ENCODE results near the gene XIST.
"Not testable (repeated sequence)": the region's sequence is repeated elsewhere in the genome, so short reads cannot be mapped to it uniquely, and the experiment has no call there.

The XIST gene

DNA sequence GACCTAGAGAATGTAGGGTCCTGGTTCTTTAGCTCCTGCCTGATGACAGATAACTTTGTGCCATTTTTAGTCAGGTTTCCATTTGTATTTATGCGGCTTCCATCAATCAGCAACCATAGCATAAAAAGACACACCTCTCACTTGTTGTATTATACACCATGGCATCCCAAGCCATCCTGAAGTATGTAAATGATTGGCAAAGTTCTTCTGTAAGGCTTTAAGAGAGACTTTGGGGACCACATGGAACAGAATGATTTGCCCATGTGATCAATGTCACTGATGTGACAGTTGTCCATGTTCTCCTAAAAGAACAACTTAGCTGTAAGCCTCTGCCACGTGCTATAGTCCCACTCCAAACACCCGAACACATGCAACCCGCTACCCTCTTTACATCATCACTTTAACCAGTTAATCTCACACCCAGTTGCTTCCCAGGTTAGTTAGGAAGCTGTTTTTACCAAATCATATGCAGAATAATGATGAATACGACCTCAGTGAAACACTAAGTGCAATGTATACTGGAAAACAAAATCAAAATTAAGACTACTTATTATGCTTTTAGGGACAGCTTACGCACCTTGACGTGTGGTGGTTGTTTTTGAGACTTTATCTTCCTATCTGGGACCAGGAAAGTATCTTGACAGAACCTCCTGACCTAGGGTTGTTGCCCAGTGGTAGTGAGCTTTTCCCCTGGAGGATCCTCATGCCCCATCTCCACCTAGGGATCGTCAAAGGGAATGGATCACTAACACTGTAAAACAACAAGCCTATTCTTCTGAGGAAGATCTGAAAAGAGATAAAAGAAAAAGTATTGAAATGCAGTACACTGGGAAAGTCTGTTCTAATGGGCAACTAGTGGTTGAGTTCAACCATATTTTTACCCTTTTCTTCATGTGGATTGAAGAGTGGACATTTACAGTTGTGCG, 21.8 kb downstream of the XIST start:
- no peak overlapping the region; the same call in 1 of the 2 replicates for H3K4me3 ChIP-seq (ENCODE audit: low read length)
- TF ChIP-seq ZNF274 (IDR thresholded peaks at IDR 0.05; ENCODE audit: low read depth, low read length), result no peak

DNA sequence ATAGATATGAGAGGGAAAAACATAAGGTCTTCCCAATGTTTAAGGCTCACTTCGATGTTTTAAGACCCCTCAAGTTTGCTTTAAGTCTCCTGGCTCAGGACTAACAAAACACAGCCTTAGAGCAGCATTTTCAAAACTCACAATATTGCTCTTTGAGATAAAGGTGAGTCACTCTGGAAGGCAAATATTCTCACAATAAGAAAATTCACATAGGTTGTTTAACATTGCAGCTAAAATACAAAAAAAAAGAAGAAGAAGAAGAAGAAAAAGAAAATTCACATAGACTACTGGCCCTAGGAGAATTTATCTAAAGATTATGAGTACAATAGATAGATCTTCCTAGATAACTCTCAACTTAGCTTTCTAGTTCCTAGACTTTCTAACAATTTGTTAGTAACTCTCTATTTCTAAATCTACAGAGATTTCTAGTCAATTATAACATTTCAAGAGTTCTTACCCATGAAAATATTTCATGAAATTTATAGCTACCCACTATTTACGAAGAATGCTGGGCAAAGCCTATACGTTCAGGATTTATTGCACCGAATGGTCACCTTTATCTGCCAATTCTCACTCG, 22.5 kb downstream of the XIST start:
- no peak for TF ChIP-seq ZNF274 (IDR thresholded peaks at IDR 0.05; ENCODE audit: low read depth, low read length)
- H3K4me3 ChIP-seq (ENCODE audit: low read length), result no peak overlapping the region; the same call in 1 of the 2 replicates

DNA sequence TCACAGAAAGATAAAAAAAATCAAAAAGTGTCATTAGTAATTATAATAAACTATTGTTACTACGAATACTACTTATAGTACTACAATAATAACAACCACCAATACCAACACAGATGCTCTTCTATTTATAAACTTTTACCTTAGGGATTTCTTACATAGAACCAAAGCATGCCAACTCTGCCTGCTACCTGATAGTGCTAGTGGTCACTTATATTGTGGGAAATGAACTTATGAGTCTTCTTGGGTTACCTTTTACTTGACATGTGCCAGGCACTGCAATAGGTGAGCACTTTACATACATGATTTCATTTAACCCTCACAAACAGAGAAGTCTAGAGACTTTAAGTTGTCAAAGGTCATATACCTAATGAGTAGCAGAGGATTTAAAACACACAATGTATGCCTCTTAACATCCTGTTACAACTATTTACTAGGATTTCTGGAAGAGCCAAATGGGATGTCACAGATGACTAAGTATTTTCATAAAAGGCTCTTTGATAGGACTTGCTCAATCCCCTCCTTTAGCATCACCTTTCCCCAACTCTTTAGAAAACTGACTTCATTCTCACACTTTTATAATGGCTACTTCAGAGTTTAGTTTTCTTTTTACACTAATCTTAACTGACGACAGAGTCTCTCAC, 24.3 kb downstream of the XIST start:
- no peak overlapping the region for H3K4me3 ChIP-seq (ENCODE audit: low read length)
- no peak for TF ChIP-seq ZNF274 (IDR thresholded peaks at IDR 0.05; ENCODE audit: low read depth, low read length)

DNA sequence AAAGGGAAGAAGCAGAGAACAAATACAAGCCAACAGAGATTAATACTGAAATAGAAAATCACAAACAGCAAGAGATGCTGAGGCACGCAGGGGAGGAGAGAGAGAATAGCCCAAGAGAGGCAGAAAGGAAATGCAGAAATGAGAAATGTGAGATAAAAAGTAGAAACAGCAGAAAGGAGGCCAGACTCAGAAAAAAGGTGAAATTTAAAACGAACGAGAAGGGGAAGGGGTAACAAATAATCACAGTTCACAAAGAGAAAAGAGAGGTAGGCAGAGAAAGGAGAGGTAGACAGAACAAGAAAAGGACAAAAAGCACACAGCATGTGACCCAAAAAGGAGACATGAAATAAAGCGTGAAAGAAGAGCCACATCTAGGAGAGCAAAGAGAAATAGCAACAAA, 25.1 kb downstream of the XIST start:
- TF ChIP-seq ZNF274 (IDR thresholded peaks at IDR 0.05; ENCODE audit: low read depth, low read length), result no peak
- no peak overlapping the region; the same call in 1 of the 2 replicates for H3K4me3 ChIP-seq (ENCODE audit: low read length)

DNA sequence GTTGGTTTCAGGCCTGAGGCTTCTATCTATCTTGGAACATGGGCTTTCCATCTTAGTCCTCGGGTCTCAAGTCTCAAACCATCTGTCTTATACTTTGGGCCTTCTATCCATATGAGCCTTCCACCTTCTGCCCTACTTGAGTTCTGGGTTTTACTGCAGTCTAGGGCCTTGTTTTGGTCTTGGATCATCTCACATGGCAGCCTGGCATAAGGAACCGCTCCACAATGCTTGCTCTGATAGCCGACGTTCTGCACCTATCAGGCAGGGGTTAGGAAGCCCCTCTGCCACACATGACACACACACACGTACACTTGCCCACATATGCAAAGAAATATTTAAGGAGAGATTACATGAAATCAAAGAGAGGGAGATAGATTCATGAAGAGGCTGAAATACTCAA, 25.5 kb downstream of the XIST start:
- H3K4me3 ChIP-seq (ENCODE audit: low read length), result no peak overlapping the region; the same call in 1 of the 2 replicates
- no peak for TF ChIP-seq ZNF274 (IDR thresholded peaks at IDR 0.05; ENCODE audit: low read depth, low read length)

DNA sequence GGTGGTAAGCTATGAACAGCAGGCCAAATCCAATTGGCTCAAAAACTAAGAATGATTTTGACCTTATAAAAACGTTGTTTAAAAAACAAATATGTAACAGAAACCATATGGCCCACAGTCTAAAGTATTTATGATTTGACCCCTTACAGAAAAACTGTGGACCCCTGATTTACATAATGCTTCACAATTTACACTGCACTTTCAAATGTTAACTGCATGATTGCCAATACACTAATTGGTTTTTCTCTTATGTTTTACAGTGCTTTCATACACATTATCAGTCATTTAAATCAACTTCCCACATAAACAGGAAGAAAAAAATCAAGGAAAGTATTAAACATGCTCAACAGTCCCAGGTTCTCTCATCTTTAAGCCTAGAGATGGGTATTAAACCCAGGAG, 26.9 kb downstream of the XIST start:
- no peak for TF ChIP-seq ZNF274 (IDR thresholded peaks at IDR 0.05; ENCODE audit: low read depth, low read length)
- H3K4me3 ChIP-seq (ENCODE audit: low read length), result no peak overlapping the region; the same call in 1 of the 2 replicates

DNA sequence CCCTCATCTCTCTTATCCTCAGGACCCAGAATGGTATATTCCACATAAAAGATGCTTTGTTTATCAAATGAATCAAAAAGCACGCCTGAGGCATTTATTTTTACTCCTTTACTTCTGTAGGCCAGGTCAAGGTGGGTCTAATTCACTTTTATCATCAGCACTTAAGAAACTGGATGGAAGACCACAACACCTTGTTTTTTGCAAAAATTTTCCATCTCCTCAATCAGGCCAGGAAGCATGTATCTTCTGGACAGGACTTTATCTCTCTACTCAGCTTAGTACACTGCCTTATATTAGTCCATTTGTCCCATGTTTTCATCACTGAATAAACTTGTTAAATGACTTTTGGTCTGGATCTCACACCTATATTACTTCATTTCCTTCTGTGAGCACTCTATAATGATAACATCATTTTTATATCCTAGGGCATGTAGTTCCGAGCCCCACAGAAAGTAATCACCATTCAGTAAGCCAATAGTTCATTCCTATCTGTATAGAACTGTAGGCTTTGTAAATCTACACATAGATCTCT, 29.0 kb downstream of the XIST start:
- no peak for TF ChIP-seq ZNF274 (IDR thresholded peaks at IDR 0.05; ENCODE audit: low read depth, low read length)
- no peak overlapping the region; the same call in 1 of the 2 replicates for H3K4me3 ChIP-seq (ENCODE audit: low read length)

DNA sequence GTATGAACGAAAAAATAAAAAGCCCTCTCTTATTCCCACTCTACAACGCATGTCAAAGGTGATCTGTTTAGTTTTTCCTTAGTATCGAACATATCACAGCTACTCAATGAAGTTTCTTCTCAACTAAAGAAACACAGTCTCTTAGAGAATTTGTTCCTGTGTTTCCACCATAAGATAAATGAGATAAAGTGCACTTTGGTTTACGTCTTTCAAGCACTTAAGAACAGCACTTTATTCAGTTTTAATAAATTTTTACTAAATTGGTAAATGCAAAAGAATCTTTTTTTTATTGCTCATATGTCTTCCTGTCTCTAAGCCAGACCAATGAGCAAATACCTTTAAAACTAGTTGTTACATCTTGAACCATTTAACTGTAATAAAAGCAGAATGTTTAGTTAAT, 29.7 kb downstream of the XIST start:
- no peak for TF ChIP-seq ZNF274 (IDR thresholded peaks at IDR 0.05; ENCODE audit: low read depth, low read length)

DNA sequence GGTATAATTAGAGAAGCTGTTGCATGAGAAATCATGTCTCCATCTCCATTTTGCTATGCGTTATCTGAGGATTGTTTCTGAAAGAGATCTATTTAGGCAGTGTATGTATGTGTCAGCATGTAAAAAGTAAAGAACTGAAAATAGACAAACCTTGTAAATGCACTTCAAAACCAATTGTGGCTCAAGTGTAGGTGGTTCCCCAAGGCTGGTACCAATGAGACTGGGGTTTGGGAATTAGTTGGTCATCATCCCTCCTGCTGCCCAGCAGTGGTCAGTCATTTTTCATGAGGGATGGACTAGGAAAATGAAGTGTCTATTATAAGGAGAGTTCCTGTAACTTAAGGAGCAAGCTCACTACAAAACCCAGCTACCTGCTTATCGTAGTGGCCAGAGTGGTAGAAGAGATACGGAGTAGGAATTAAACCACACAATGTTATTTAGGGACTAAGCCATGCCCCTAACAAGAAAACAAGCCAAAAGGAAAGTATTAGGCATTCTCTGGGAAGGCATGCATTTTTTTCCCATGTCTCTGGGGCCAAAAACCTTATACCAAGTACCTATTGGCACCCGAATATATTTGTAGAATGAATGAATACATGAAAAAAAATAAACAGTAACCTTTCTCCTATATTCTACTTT, 30.5 kb downstream of the XIST start:
- no peak overlapping the region for H3K4me3 ChIP-seq (ENCODE audit: low read length)
- TF ChIP-seq ZNF274 (IDR thresholded peaks at IDR 0.05; ENCODE audit: low read depth, low read length), result no peak

More for the DNA sequence above, 29.7 kb downstream of the XIST start:
- no peak overlapping the region for H3K4me3 ChIP-seq (ENCODE audit: low read length)

DNA sequence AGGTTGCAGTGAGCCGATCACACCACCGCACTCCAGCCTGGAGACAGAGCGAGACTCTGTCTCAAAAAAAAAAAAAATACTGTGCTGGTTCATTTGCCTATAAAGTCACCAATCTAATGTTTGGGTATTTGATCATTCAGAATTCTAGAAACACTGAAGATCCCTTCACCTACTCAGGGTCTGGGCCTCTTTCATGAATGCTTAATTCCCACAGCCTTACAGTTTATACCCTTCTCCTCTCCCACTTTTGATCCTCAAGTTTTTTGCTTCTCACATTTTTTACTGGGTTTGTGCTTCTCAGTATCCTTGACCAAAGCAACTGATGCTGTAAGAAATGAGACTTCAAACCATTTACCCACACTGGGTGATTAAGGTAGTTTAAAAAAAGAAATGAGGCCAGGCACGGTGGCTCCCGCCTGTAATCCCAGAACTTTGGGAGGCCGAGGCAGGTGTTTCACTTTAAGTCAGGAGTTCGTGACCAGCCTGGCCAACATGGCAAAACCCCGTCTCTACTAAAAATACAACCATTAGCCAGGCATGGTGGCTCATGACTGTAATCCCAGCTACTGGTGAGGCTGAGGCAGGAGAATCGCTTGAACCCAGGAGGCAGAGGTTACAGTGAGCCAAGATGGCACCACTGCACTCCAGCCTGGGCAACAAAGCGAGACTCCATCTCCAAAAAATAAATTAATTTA, 32.5 kb downstream of the XIST start:
- not testable (repeated sequence) for H3K4me3 ChIP-seq (ENCODE audit: low read length)

DNA sequence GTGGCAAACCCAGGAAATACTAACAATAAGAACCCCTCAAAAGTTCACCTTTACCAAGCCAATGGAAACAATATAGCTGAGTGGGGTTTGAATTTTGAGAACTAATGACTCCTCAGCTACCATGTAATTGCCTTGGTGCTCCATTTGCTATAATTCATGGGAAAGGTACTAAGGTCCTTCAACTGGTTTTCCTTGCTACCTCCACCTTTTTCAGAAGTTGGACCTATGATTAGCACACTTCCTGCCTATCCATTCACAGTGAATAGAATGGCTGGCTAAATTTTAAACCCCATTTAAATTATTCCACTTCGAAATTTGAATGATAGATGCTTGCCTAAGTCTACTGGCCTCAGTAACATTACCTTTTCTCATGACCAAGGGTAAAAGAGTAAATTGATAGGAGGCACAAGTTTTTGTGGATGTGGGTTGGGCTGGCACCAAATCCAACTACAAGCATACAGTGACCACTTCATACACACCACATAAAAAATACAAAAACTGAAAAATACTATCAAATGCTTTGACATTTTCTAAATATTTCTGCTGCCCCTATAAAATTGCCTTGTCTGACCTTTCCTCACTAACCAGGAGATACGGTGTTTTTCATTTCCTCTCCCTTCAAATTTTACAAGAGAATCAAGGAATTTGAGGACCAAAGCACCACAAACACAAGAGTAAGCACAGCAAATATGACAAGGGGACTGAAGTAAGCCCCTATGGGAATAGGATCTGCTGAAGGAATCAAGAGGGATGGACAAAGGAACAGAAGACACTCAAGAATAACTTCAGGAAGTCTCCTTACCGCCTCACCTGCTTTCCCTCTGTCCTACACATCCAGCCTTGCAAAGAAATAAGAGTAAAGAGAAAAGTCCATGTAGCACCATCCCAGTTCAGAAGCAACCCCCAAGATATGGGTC, 34.1 kb downstream of the XIST start:
- H3K4me3 ChIP-seq (ENCODE audit: low read length), result no peak overlapping the region
- TF ChIP-seq ZNF274 (IDR thresholded peaks at IDR 0.05; ENCODE audit: low read depth, low read length), result no peak

DNA sequence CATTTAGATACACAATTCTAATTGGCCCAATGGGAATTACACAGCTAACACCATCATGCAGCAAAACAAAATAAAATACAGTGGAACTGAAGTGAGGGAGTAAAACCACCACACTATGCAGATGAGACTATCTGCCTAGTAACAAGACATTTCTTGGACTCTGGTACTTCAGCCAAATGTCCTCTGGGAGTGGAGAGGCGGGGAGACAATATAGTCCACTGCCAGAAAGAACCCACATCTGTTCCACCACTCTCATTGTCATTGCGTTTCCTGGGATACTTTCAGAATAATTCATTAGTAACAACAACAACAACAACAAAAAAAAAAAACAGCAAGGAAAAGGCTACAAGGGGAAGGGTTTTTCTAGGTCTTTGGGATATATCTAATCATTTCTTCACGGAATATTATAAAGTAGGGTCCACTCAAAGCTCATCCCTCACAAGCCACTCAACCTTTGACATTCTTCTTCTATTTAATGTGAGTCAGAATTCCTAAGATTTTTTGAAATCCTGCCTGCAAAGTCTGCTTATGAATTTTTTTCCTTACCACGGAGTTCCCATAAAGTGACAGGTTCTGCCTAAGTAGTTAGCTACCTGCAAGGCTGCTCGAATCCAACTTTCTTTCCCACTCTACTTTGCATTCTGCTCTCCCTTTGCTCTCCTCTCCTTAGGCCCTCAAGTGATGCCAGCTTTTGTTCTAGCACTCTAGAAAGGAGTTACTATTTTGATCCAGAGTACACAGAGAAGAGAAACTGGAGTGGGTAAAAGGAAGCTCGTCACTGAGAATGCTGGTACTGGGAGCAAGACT, 34.9 kb downstream of the XIST start:
- no peak for TF ChIP-seq ZNF274 (IDR thresholded peaks at IDR 0.05; ENCODE audit: low read depth, low read length)
- H3K4me3 ChIP-seq (ENCODE audit: low read length), result no peak overlapping the region

Measured in GM08714 (cell line).